HepG2 (cell line): ENCODE results near the gene POU2F2. TPM values are rescaled to one million over a fixed set of nuclear protein-coding genes. Genes with fewer than 3 reads are reported as not detected.

Experiments used
- ARID3A ChIP-seq: IDR thresholded peaks from 2 replicates; pipeline ENCODE4 v1.6.1; 2012; ENCODE audit warnings: low read depth, low read length, improper control_type of control experiment
- BCLAF1 ChIP-seq: fragments of 450-650 bp; IDR thresholded peaks from 2 replicates; pipeline ENCODE4 v1.6.1; 2017; ENCODE audit warnings: mild to moderate bottlenecking
- FLYWCH1 ChIP-seq: sonication (generic); formaldehyde crosslinking; IDR thresholded peaks from 2 replicates; pipeline ENCODE4 v1.8.1; 2023; ENCODE audit warnings: mild to moderate bottlenecking, missing genetic modification reagents
- HNF4G ChIP-seq, 2 experiments: sonication (generic) in 1 of 2; formaldehyde crosslinking in 1 of 2; IDR thresholded peaks; 2 replicates each; pipeline versions ENCODE4 v1.4.0 to v1.6.1; 2011 to 2020; ENCODE audit warnings: borderline replicate concordance in 2 of 2, low read depth in 2 of 2, mild to moderate bottlenecking in 2 of 2, low read length in 1 of 2, missing genetic modification reagents in 1 of 2, moderate library complexity in 1 of 2
- HNRNPLL ChIP-seq: fragments of 200-400 bp; formaldehyde crosslinking; IDR thresholded peaks from 2 replicates; pipeline ENCODE4 v1.6.1; 2017; ENCODE audit warnings: mild to moderate bottlenecking, low read depth, low read length; ENCODE audit not compliant: poor library complexity, severe bottlenecking
- HOXA9 ChIP-seq: sonication (generic); formaldehyde crosslinking; IDR thresholded peaks from 2 replicates; pipeline ENCODE4 v1.8.1; 2022; ENCODE audit warnings: missing genetic modification reagents, mild to moderate bottlenecking, moderate library complexity, borderline replicate concordance
- KDM5A ChIP-seq: fragments of 200-600 bp; sonication (generic); IDR thresholded peaks from 2 replicates; pipeline ENCODE4 v1.7.0; 2018; ENCODE audit warnings: antibody characterized with exemption, mild to moderate bottlenecking, low read length, borderline replicate concordance
- MAX ChIP-seq: IDR thresholded peaks from 2 replicates; pipeline ENCODE4 v1.6.1; 2012; ENCODE audit warnings: inconsistent platforms
- MIXL1 ChIP-seq: IDR thresholded peaks from 2 replicates; pipeline ENCODE4 v1.6.1; 2016
- PRDM15 ChIP-seq: sonication (generic); formaldehyde crosslinking; IDR thresholded peaks from 2 replicates; pipeline ENCODE4 v1.4.0; 2020; ENCODE audit warnings: missing genetic modification reagents
- SRSF9 ChIP-seq: fragments of 200-400 bp; formaldehyde crosslinking; IDR thresholded peaks from 2 replicates; pipeline ENCODE4 v1.6.1; 2018; ENCODE audit warnings: borderline replicate concordance, mild to moderate bottlenecking, low read depth, low read length; ENCODE audit not compliant: insufficient read depth, poor library complexity, severe bottlenecking
- SUZ12 ChIP-seq: fragments of 150-350 bp; IDR thresholded peaks from 2 replicates; pipeline ENCODE4 v1.6.1; 2014; ENCODE audit warnings: low read depth, low read length
- YY1 ChIP-seq: IDR thresholded peaks from 2 replicates; pipeline ENCODE4 v1.6.1; 2011; ENCODE audit warnings: low read length, low read depth, moderate library complexity, mild to moderate bottlenecking; ENCODE audit not compliant: insufficient read depth, insufficient replicate concordance
- ZFP1 ChIP-seq: IDR thresholded peaks from 2 replicates; pipeline ENCODE4 v1.6.1; 2016
- ZFX ChIP-seq: sonication (generic); formaldehyde crosslinking; IDR thresholded peaks from 2 replicates; pipeline ENCODE4 v1.4.0; 2020; ENCODE audit warnings: mild to moderate bottlenecking, low read depth, missing genetic modification reagents, moderate library complexity
- ZNF34 ChIP-seq: sonication (generic); formaldehyde crosslinking; IDR thresholded peaks from 2 replicates; pipeline ENCODE4 v1.4.0; 2020; ENCODE audit warnings: mild to moderate bottlenecking, missing genetic modification reagents, borderline replicate concordance
- ZNF549 ChIP-seq: sonication (generic); formaldehyde crosslinking; IDR thresholded peaks from 2 replicates; pipeline ENCODE4 v1.5.0; 2020; ENCODE audit warnings: missing genetic modification reagents
- ZNF567 ChIP-seq: sonication (generic); formaldehyde crosslinking; IDR thresholded peaks from 2 replicates; pipeline ENCODE4 v1.8.1; 2023; ENCODE audit warnings: mild to moderate bottlenecking, missing genetic modification reagents, borderline replicate concordance
- ZNF570 ChIP-seq: sonication (generic); formaldehyde crosslinking; IDR thresholded peaks from 2 replicates; pipeline ENCODE4 v1.4.0; 2020; ENCODE audit warnings: mild to moderate bottlenecking, missing genetic modification reagents, borderline replicate concordance
- ZNF782 ChIP-seq: sonication (generic); formaldehyde crosslinking; IDR thresholded peaks from 2 replicates; pipeline ENCODE4 v1.4.0; 2020; ENCODE audit warnings: missing genetic modification reagents, mild to moderate bottlenecking, borderline replicate concordance
- polyA plus RNA-seq, 8 experiments: library from polyadenylated mRNA; depleted of rRNA in 3 of 8; stranded (reverse) in 7 of 8; unstranded in 1 of 8; fragments of >200 nt; fragmentation: Illumina TruSeq in 4 of 8; extraction: Trizol in 4 of 8; gene quantifications; 2 replicates each; pipeline versions ENCODE4 v1.2.1 to v1.2.3, GENCODE V29; 2011 to 2016; ENCODE audit warnings: low read depth in 4 of 8, missing spikeins in 1 of 8, mixed read lengths in 1 of 8; ENCODE audit not compliant: insufficient read depth in 1 of 8
- total RNA-seq, 5 experiments: library from RNA; depleted of rRNA; stranded (reverse); fragments of >200 nt; fragmentation: Illumina TruSeq; extraction: Trizol; gene quantifications; 2 replicates each; pipeline ENCODE4 v1.2.3, GENCODE V29; 2016; ENCODE audit warnings: low read depth in 1 of 5

POU2F2 gene
- total and polyA plus RNA-seq, 2 of the 13 experiments (the other 11 are each of a cell fraction or from before 2014, with no cell fraction given): 0.09 to 0.17 TPM

GRCh38 chr19:42075616-42076379 lies 56.4 kb downstream of the POU2F2 start, which contains the start of gene ZNF574 (continued):
- TF ChIP-seq SUZ12 (no peak), MAX (peak; percentile 50; the same call in 1 of the 2 replicates), MIXL1 (CRISPR knock-in tag) (no peak), HNF4G (IDR thresholded peaks at IDR 0.05; ENCODE audit: borderline replicate concordance, low read depth, low read length) (no peak), HNF4G (CRISPR knock-in tag; IDR thresholded peaks at IDR 0.05; ENCODE audit: borderline replicate concordance, low read depth) (no peak), SRSF9 (no peak), ZNF567 (no peak), HNRNPLL (peak; percentile 91), ZNF782 (CRISPR knock-in tag) (peak; percentile 32; the same call in 1 of the 2 replicates), BCLAF1 (no peak), FLYWCH1 (CRISPR knock-in tag) (no peak), HOXA9 (CRISPR knock-in tag) (no peak), ZNF570 (CRISPR knock-in tag) (no peak), YY1 (peak; percentile 96), ZNF549 (CRISPR knock-in tag) (no peak), ARID3A (no peak), PRDM15 (no peak), KDM5A (0 out of 2 replicates have a peak, but pooled peaks have one; percentile 17), ZFP1 (no peak), ZFX (CRISPR knock-in tag) (peak; percentile 97), ZNF34 (CRISPR knock-in tag) (peak; percentile 80)
